Activated T-helper 1 cell treated with anti-CD3 and anti-CD28 coated beads, Interleukin-12 subunit alpha, Interleukin-12 subunit beta, Interleukin-2, Interleukin-4 antibody, amounts not matched to agents 30 ng/mL and 10 ng/mL and 1 ng/mL, durations not matched to agents 14 hours and 24 hours and 36 hours (primary cell): ENCODE measurements around the gene FBLN1. TPM values are rescaled to one million over a fixed set of nuclear protein-coding genes. Genes with fewer than 3 reads are reported as not detected.

Experiments
- DNase-seq: peaks from one replicate; pipeline ENCODE4 v3.0.0; 2021; ENCODE audit warnings: low spot score
- H3K27ac Mint-ChIP-seq: one replicate; pipeline ENCODE4 v1.8.0; 2021; ENCODE audit warnings: mild to moderate bottlenecking, mixed read lengths
- H3K27me3 Mint-ChIP-seq: one replicate; pipeline ENCODE4 v1.8.0; 2022; ENCODE audit warnings: mild to moderate bottlenecking, moderate library complexity, mixed read lengths; ENCODE audit not compliant: insufficient read depth
- H3K36me3 Mint-ChIP-seq: one replicate; pipeline ENCODE4 v1.8.0; 2021; ENCODE audit warnings: low read depth, mixed read lengths
- H3K4me1 Mint-ChIP-seq: one replicate; pipeline ENCODE4 v1.8.0; 2021; ENCODE audit warnings: low read depth, mixed read lengths
- H3K4me3 Mint-ChIP-seq: one replicate; pipeline ENCODE4 v1.8.0; 2021; ENCODE audit warnings: mild to moderate bottlenecking, moderate library complexity, mixed read lengths
- H3K9me3 Mint-ChIP-seq: one replicate; pipeline ENCODE4 v1.8.0; 2021; ENCODE audit warnings: mixed read lengths
- intact Hi-C: fragments of 100-400 bp; cut with micrococcal nuclease; formaldehyde crosslinking; loops from one replicate; pipeline ENCODE4 v1.15.1; 2024
- total RNA-seq: library from RNA; stranded (reverse); gene quantifications from 2 replicates; pipeline ENCODE4 v1.2.3, GENCODE V29; 2022

The FBLN1 gene
- total RNA-seq, 1 donor from 2014 or later = not detected

DNA sequence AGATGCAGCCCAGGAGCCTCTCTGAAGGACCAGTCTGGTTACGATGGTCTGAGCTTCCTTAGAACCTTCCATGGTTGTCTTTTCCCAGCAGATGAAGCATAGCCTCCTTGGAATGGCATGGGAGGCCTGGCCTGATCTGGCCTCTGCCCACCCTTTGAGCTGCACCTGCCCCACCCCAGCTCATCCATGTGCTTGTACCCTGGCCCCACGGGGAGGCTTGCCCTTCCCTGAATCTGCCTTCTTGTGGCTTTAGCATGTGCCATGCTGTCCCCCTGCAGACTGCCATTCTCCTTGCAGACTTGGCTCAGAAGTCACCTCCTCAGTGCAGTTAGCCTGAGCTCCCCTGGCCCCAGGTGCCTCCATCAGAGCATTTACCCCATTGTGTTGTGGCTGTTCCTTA, 62.5 kb downstream of the FBLN1 start:
- H3K4me3 Mint-ChIP-seq = no peak overlapping the region
- intact Hi-C loops = no loop called here
- no peaks in the 10 kb centered on the region for H3K4me1 Mint-ChIP-seq
- peaks cover 11% of the 10 kb centered on the region for H3K9me3 Mint-ChIP-seq
- peaks cover 9% of the 10 kb centered on the region for H3K27me3 Mint-ChIP-seq
- H3K36me3 Mint-ChIP-seq = no peaks in the 10 kb centered on the region
- no peak overlapping the region for H3K27ac Mint-ChIP-seq
- no peak for DNase-seq

DNA sequence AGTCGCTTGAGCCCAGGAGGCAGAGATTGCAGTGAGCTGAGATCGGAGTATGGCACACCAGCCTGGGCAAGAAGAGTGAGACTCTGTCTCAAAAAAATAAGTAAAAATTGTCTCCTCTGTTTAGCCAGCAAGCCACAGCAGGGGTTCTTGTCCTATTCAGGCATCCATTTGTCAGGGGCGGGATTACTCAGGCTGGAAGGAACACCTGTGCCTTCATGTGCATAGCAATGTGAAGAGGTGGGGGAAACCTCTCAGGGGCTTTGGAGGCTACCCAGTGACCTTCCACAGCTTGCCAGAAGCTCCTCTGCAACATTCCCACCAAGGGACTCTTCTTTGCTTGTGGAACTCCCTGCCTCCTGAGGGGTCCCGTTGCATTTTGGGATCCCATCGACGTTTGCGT, 63.3 kb downstream of the FBLN1 start:
- intact Hi-C loops = no loop called here
- H3K36me3 Mint-ChIP-seq = no peaks in the 10 kb centered on the region
- no peak overlapping the region for H3K4me3 Mint-ChIP-seq
- H3K9me3 Mint-ChIP-seq = peaks cover 11% of the 10 kb centered on the region
- no peaks in the 10 kb centered on the region for H3K4me1 Mint-ChIP-seq
- no peak overlapping the region for H3K27ac Mint-ChIP-seq
- DNase-seq = no peak
- peaks cover 9% of the 10 kb centered on the region for H3K27me3 Mint-ChIP-seq

DNA sequence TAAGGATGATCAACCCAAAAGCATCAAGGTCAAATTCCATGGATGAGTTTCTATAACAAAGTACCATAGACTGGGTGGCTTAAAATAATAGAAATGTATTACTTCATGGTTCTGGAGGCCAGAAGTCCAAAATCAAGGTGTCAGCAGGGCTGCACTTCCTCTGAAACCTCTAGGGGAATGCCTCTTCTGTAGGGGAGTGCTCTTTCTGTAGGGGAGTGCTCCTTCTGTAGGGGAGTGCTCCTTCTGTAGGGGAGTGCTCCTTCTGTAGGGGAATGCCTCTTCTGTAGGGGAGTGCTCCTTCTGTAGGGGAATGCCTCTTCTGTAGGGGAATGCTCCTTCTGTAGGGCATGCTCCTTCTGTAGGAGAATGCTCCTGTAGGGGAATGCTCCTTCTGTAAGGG, 65.5 kb downstream of the FBLN1 start:
- peaks cover 9% of the 10 kb centered on the region for H3K27me3 Mint-ChIP-seq
- no peaks in the 10 kb centered on the region for H3K4me1 Mint-ChIP-seq
- H3K27ac Mint-ChIP-seq = no peak overlapping the region
- H3K4me3 Mint-ChIP-seq = no peak overlapping the region
- DNase-seq = no peak
- intact Hi-C loops = no loop called here
- H3K36me3 Mint-ChIP-seq = no peaks in the 10 kb centered on the region
- H3K9me3 Mint-ChIP-seq = peaks cover 11% of the 10 kb centered on the region

DNA sequence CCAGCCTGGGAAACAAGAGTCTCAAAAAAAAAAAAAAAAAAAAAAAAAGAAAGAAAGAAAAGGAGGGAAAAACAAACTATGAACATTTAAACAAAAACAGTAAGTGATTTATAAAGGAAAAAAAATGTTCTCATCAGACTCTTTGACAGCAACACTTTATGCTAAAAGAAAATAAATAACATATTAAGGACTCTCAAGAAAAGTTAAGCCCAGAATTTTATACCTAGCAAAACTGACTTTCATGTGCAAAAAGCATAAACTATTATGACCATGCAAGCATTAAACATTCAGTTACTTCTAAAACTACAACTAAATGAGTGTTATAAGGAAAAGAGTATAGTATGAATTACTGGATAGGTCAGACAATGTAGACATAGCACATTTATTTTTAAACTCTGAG, 68.4 kb downstream of the FBLN1 start:
- DNase-seq = no peak
- Mint-ChIP-seq H3K27me3 (peaks cover 9% of the 10 kb centered on the region), H3K27ac (no peak overlapping the region), H3K36me3 (no peaks in the 10 kb centered on the region), H3K4me1 (no peaks in the 10 kb centered on the region), H3K4me3 (no peak overlapping the region), H3K9me3 (peaks cover 11% of the 10 kb centered on the region)
- intact Hi-C loops = loop anchor here (10.0 kb wide), 1 partner anchor 534 kb away; no protein-coding TSS in a partner anchor

DNA sequence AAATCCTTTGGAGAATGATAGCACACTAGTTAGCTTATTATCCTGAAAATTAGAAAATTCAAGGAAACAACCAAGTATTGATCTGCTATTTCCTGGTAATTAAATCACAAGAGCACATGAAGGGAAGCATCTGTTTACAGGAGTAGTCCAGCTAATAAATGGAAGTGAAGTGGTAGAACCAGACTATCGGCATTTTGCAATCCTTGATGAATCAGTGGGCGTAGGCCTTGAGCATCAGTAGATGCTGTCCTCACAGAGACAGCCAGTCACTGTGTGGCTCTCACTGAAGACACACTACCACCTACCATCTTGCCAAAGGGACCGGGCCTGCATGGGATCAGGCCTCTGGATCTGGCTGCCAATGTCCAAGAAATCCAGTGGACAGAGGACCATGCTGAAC, 69.8 kb downstream of the FBLN1 start:
- H3K4me3 Mint-ChIP-seq = no peak overlapping the region
- intact Hi-C loops = loop anchor here (10.0 kb wide), 1 partner anchor 532 kb away; no protein-coding TSS in a partner anchor
- DNase-seq = no peak
- H3K27me3 Mint-ChIP-seq = peaks cover 11% of the 10 kb centered on the region
- H3K27ac Mint-ChIP-seq = no peak overlapping the region
- H3K36me3 Mint-ChIP-seq = no peaks in the 10 kb centered on the region
- H3K9me3 Mint-ChIP-seq = peaks cover 11% of the 10 kb centered on the region
- H3K4me1 Mint-ChIP-seq = no peaks in the 10 kb centered on the region

DNA sequence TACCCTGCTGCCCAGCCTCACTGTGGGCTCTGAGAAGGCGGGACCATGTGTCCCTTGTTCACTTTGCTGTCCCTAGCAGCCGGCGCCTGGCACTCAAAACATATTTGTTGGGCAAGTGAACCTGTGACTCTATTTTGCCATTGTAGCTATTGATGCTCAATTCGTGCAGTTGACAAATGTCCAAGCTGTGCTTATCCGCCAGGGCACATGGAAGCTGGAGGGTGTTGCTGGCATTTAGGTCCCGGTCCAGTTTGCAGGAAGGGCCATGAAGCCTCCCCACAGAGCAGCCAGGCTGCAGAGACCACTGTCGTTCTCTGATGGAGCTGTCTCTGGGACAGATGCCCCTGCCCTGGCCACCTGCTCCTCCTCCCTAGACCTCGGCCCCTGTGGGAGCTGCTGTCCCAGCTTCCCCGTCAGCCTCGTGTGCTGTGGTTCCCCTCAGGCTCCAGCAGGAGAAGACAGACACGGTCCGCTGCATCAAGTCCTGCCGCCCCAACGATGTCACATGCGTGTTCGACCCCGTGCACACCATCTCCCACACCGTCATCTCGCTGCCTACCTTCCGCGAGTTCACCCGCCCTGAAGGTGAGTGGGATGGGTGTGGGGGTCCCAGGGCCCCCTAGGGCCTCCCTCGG, 71.5 kb downstream of the FBLN1 start:
- Mint-ChIP-seq H3K36me3 (no peaks in the 10 kb centered on the region), H3K27ac (no peak overlapping the region), H3K4me3 (no peak overlapping the region), H3K27me3 (peaks cover 10% of the 10 kb centered on the region), H3K9me3 (peaks cover 11% of the 10 kb centered on the region), H3K4me1 (no peaks in the 10 kb centered on the region)
- no peak for DNase-seq
- intact Hi-C loops = loop anchor here (10.0 kb wide), 1 partner anchor 531 kb away; no protein-coding TSS in a partner anchor

DNA sequence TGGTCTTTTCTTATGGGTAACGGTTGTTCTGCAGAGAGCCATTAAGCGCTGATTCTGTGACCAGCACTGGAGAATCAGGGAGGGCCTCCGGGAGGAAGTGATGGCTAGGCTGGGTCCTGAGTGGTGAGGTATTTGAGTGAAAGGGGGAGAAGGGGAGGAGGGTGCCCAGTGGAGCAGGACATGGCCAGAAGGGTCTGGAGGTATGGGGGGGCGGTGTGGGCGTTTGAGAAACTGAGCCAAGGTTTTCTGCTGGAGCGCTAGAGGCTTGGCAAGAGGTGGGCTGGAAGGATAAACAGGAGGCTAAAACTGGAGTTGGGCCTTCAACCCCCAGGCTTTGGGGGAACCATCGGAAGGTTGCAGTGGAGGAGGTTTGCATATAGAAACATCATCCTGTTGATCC, 72.5 kb downstream of the FBLN1 start:
- no peak for DNase-seq
- Mint-ChIP-seq H3K4me1 (no peaks in the 10 kb centered on the region), H3K27me3 (peaks cover 12% of the 10 kb centered on the region), H3K9me3 (peaks cover 11% of the 10 kb centered on the region), H3K4me3 (no peak overlapping the region), H3K27ac (no peak overlapping the region), H3K36me3 (no peaks in the 10 kb centered on the region)
- intact Hi-C loops = loop anchor here (10.0 kb wide), 1 partner anchor 530 kb away; no protein-coding TSS in a partner anchor

DNA sequence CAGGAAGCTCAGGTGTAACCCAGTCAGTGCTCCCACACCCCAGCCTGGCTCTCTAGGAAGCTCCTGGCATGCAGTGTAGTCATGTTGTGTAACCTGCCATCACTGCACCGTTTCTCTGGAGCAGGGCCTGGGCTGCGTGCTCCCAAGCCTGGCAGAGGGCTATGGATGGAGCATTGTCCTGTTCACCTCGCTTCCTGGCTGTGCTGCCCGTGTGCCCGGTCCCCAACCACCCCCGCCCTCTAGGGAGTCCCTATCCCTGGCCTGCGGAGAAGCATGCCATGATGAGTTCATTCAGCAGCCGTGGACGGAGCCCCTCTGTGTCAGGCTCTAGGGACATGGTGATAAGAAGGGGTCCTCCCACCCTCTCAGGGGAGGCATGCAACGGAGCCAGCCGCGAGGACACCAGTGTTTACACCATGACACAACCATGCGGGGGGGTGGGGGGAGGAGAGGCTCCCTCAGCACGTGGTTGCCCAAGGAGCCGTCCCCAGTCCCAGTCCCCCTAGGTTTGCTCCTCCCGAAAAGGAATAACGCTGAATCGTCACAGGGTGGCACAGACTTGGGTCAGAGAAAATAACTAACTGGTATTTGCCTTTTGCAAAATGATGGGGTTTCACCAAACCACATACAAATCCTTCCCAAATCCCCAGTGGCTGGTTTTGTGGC, 73.1 kb downstream of the FBLN1 start:
- Mint-ChIP-seq H3K4me3 (no peak overlapping the region), H3K9me3 (peaks cover 5% of the 10 kb centered on the region), H3K27me3 (peaks cover 12% of the 10 kb centered on the region), H3K27ac (no peak overlapping the region), H3K4me1 (no peaks in the 10 kb centered on the region), H3K36me3 (no peaks in the 10 kb centered on the region)
- intact Hi-C loops = loop anchor here (10.0 kb wide), 1 partner anchor 529 kb away; no protein-coding TSS in a partner anchor
- DNase-seq = no peak

DNA sequence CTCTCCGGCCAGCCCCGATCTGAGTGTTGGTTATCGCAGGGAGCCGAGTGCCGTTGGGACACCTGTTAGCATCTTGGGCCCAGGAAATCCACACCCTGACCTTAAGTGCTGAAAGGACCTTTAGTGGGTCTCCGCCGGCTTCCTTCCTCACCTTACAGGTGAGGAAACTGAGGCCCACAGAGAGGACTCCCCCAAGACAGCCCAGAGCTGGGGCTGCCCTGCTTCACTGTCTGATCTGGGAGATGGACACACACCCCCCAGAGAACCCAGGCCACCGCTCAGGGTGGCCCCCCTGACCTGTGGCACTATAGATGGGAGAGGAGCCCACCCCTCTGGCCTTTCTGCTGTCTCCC, 73.6 kb downstream of the FBLN1 start:
- Mint-ChIP-seq H3K27ac (no peak overlapping the region), H3K4me3 (no peak overlapping the region), H3K36me3 (no peaks in the 10 kb centered on the region), H3K27me3 (peaks cover 12% of the 10 kb centered on the region), H3K9me3 (peaks cover 3% of the 10 kb centered on the region), H3K4me1 (no peaks in the 10 kb centered on the region)
- intact Hi-C loops = loop anchor here (10.0 kb wide), 1 partner anchor 529 kb away; no protein-coding TSS in a partner anchor
- no peak for DNase-seq

DNA sequence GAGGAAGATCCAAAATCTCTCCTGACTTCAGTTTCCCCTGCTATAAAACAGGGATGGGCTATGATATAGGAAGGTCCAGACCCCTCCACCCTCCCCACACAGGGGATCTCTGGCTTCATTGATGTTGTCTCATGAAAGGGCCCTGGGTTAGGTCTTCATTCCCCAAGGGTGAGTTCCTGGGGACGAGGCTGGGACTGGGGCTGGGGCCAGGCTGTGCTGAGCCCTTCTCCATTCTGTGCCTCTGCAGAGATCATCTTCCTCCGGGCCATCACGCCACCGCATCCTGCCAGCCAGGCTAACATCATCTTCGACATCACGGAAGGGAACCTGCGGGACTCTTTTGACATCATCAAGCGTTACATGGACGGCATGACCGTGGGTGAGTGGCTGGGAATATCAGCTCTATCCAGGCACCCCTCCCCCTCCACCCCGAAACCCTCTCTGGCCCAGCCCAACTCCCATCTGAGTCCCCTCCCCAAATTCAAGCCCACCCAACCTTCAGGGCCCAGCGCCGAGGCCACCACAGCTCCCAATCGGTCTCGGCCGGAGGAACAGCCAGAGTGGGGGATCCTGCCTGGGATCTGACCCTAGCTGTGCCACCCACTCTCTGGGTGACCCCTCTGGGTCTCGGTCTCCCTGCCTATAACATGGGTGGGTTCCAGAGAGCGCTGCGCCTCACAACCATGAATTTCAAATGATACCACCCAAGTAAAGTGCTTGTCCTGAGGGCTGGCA, 74.2 kb downstream of the FBLN1 start:
- Mint-ChIP-seq H3K36me3 (no peaks in the 10 kb centered on the region), H3K9me3 (no peaks in the 10 kb centered on the region), H3K27ac (no peak overlapping the region), H3K27me3 (peaks cover 12% of the 10 kb centered on the region), H3K4me3 (no peak overlapping the region), H3K4me1 (no peaks in the 10 kb centered on the region)
- DNase-seq = no peak
- intact Hi-C loops = loop anchor here (10.0 kb wide), 1 partner anchor 528 kb away; no protein-coding TSS in a partner anchor

DNA sequence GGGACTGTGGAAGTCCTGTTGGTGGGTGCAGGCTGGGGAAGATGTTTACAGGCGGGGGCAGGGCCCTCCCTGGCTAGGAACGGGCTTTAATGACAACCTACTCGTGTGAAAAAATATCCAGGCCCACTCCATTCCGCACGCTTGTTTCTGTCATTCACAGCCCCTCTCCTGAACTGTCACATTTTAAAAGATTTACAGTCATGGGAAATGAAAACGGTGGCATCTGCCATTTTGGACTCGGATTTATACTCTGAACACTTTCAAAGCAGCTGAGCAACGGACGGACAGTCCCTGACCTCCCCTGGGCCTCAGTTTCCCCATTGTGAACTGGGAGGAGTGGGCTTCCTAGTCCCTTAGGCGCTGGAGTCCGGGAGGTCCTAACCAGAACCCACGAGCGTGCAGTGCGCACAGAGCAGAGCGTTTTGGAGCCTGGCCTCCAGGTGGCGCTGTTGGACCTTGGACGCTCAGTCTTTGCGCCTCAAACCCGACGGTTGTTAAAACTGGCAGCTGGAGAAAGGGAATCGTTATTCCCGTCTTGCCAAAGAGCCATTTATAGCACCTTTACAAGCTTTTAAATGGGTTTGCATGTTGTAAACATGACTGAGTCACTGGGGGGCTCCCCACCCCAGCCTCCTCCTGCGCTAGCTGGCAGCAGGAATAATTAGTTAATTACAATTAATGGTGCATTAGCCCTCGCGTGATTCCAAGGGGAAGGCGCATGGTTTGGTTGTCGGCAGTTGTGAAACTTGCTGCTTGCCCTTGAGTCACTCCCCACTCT, 75.3 kb downstream of the FBLN1 start:
- intact Hi-C loops = loop anchor here (2.0 to 10.0 kb wide), 3 partner anchors 67 to 527 kb away; no protein-coding TSS in a partner anchor
- no peaks in the 10 kb centered on the region for H3K36me3 Mint-ChIP-seq
- H3K27me3 Mint-ChIP-seq = peaks cover 12% of the 10 kb centered on the region
- H3K27ac Mint-ChIP-seq = no peak overlapping the region
- no peaks in the 10 kb centered on the region for H3K4me1 Mint-ChIP-seq
- no peak overlapping the region for H3K4me3 Mint-ChIP-seq
- H3K9me3 Mint-ChIP-seq = no peaks in the 10 kb centered on the region
- peak; percentile 53 for DNase-seq

DNA sequence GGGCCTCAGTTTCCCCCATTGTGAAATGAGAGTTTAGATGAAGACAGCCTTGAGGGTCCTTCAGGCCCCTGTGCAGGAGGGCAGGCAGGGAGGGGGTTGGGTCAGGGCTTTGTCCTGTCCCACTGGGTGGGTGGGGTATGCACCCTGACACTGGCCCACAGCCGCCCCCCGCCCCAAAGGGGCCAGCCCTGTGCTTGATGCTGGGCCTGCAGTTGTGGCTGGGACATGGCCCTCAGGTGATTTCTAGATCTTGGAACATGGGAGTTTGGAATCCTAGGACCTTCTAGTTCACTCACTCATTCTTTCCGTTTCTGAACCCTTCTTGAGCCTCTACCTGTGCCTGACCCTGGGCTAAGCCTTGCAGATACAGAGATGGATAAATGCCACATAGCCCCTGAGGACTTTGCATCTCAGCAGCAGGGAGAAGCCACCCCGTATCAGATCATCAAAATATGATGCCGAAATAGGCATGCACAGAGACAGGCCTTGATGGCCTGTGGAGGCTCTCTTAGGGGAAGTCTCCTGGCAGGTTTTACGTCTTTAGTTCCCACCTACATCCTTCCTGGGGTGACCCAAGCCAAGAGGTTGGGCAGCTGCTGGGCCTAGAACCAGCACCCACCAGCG, 76.0 kb downstream of the FBLN1 start:
- intact Hi-C loops = loop anchor here (2.0 to 10.0 kb wide), 3 partner anchors 66 to 526 kb away; no protein-coding TSS in a partner anchor
- Mint-ChIP-seq H3K4me1 (peaks cover 4% of the 10 kb centered on the region), H3K27me3 (peaks cover 12% of the 10 kb centered on the region), H3K36me3 (no peaks in the 10 kb centered on the region), H3K27ac (no peak overlapping the region), H3K9me3 (no peaks in the 10 kb centered on the region), H3K4me3 (no peak overlapping the region)
- no peak for DNase-seq
